K562 (cell line): ENCODE data around the gene MBNL1. TPM values are rescaled to one million over a fixed set of nuclear protein-coding genes. Genes with fewer than 3 reads are reported as not detected.
A peak's percentile ranks its signal among the peaks of the same experiment; 100 is the strongest.

Source experiments
- ARID3B ChIP-seq: fragments of 250-450 bp; sonication (Bioruptor Pico); IDR thresholded peaks from 2 replicates; pipeline ENCODE4 v1.4.0; 2020; ENCODE audit warnings: borderline replicate concordance
- ARNT ChIP-seq, 2 experiments: fragments of 450-650 bp; IDR thresholded peaks; 2 replicates each; pipeline ENCODE4 v1.6.1; 2016; ENCODE audit warnings: mild to moderate bottlenecking in 1 of 2
- ATF1 ChIP-seq, 2 experiments: fragments of 450-650 bp in 1 of 2; IDR thresholded peaks; 2 replicates each; pipeline ENCODE4 v1.6.1; 2016; ENCODE audit warnings: missing compliant biosample characterization in 1 of 2, missing genetic modification characterization in 1 of 2
- ATF4 ChIP-seq: fragments of 450-650 bp; formaldehyde crosslinking; IDR thresholded peaks from 2 replicates; pipeline ENCODE4 v1.4.0; 2022; ENCODE audit warnings: mild to moderate bottlenecking, moderate library complexity
- DEAF1 ChIP-seq: fragments of 450-650 bp; formaldehyde crosslinking; IDR thresholded peaks from 2 replicates; pipeline ENCODE4 v1.4.0; 2020; ENCODE audit warnings: mild to moderate bottlenecking, moderate library complexity
- E2F5 ChIP-seq: sonication (generic); formaldehyde crosslinking; IDR thresholded peaks from 2 replicates; pipeline ENCODE4 v1.8.0; 2022; ENCODE audit warnings: mild to moderate bottlenecking, missing genetic modification reagents
- E2F6 ChIP-seq, 2 experiments: IDR thresholded peaks; 2 replicates each; pipeline ENCODE4 v1.6.1; 2011; ENCODE audit warnings: borderline replicate concordance in 1 of 2, control low read depth in 1 of 2, low read depth in 1 of 2, low read length in 1 of 2, mild to moderate bottlenecking in 1 of 2, mixed read lengths in 1 of 2, moderate library complexity in 1 of 2; ENCODE audit not compliant: insufficient read depth in 1 of 2, insufficient read length in 1 of 2, poor library complexity in 1 of 2, severe bottlenecking in 1 of 2; ENCODE audit errors: extremely low read depth in 1 of 2
- FIP1L1 ChIP-seq: fragments of 200-400 bp; formaldehyde crosslinking; IDR thresholded peaks from 2 replicates; pipeline ENCODE4 v1.6.1; 2018; ENCODE audit warnings: mild to moderate bottlenecking, low read depth, low read length; ENCODE audit not compliant: poor library complexity, severe bottlenecking
- GMEB1 ChIP-seq: fragments of 250-450 bp; sonication (Bioruptor Pico); IDR thresholded peaks from 2 replicates; pipeline ENCODE4 v1.4.0; 2020; ENCODE audit warnings: mild to moderate bottlenecking
- HNRNPLL ChIP-seq: fragments of 200-400 bp; formaldehyde crosslinking; IDR thresholded peaks from 2 replicates; pipeline ENCODE4 v1.6.1; 2017; ENCODE audit warnings: low read length, low read depth, mild to moderate bottlenecking; ENCODE audit not compliant: poor library complexity, severe bottlenecking
- ILK ChIP-seq: fragments of 450-650 bp; IDR thresholded peaks from 2 replicates; pipeline ENCODE4 v1.6.1; 2016; ENCODE audit warnings: missing genetic modification characterization, low read depth, mild to moderate bottlenecking, missing compliant biosample characterization, moderate library complexity, borderline replicate concordance
- PML ChIP-seq: IDR thresholded peaks from 2 replicates; pipeline ENCODE4 v1.6.1; 2012; ENCODE audit warnings: low read length, inconsistent platforms
- TEAD4 ChIP-seq, 2 experiments: sonication (generic) in 1 of 2; formaldehyde crosslinking in 1 of 2; IDR thresholded peaks; 2 replicates each; pipeline versions ENCODE4 v1.6.1 to v1.8.0; 2012 to 2022; ENCODE audit warnings: borderline replicate concordance in 1 of 2, inconsistent platforms in 1 of 2, low read length in 1 of 2, mild to moderate bottlenecking in 1 of 2, missing genetic modification reagents in 1 of 2
- THRB ChIP-seq: fragments of 450-650 bp; formaldehyde crosslinking; conservative IDR thresholded peaks from 2 replicates; pipeline ENCODE4 v1.4.0; 2022; ENCODE audit warnings: mild to moderate bottlenecking, missing genetic modification characterization
- TSC22D4 ChIP-seq: fragments of 450-650 bp; IDR thresholded peaks from 2 replicates; pipeline ENCODE4 v1.6.1; 2016; ENCODE audit warnings: missing genetic modification characterization, missing biosample characterization, control low read depth
- XRCC3 ChIP-seq: fragments of 450-650 bp; IDR thresholded peaks from 2 replicates; pipeline ENCODE4 v1.6.1; 2017; ENCODE audit warnings: mild to moderate bottlenecking, moderate library complexity
- ZKSCAN3 ChIP-seq: fragments of 250-450 bp; sonication (Bioruptor Pico); IDR thresholded peaks from 2 replicates; pipeline ENCODE4 v1.4.0; 2020
- polyA plus RNA-seq, 8 experiments: library from polyadenylated mRNA; depleted of rRNA in 4 of 8; stranded (reverse) in 5 of 8; unstranded in 3 of 8; fragments of >200 nt; fragmentation: Nextera tagmentation in 2 of 8; fragmentation: Illumina TruSeq in 1 of 8; extraction: Ambion mirVana in 2 of 8; extraction: Trizol in 1 of 8; gene quantifications; 2 replicates each; pipeline versions ENCODE4 v1.2.1 to v1.2.3, GENCODE V29; 2011 to 2014; ENCODE audit warnings: inconsistent platforms in 1 of 8, missing spikeins in 1 of 8
- total RNA-seq, 7 experiments: library from RNA; depleted of rRNA in 6 of 7; stranded (reverse); fragments of >200 nt in 6 of 7; fragmentation: Illumina TruSeq in 2 of 7; extraction: Trizol in 2 of 7; gene quantifications; 2 replicates each; pipeline versions ENCODE4 v1.2.1 to v1.2.3, GENCODE V29; 2011 to 2021; ENCODE audit warnings: low replicate concordance in 1 of 7

Gene MBNL1
- total and polyA plus RNA-seq, 9 of the 15 experiments (the other 6 are each of a cell fraction or from before 2014, with no cell fraction given): 70.3 to 243 (median 220) TPM

GRCh38 chr3:152268555-152269055 lies at the start of gene MBNL1 (continued):
- TF ChIP-seq HNRNPLL: no peak
- TF ChIP-seq E2F6 (IDR thresholded peaks at IDR 0.05; ENCODE audit: borderline replicate concordance in 1 of 2, extremely low read depth in 1 of 2, insufficient read depth in 1 of 2, insufficient read length in 1 of 2, low read depth in 1 of 2, low read length in 1 of 2, poor library complexity in 1 of 2, severe bottlenecking in 1 of 2): peak; percentile 94 to 96
- no peak for TF ChIP-seq GMEB1
- no peak for TF ChIP-seq ILK (tag)
- 0 out of 4 replicates have a peak, but pooled peaks of 1 of the 2 experiments have one; percentile 31 for TF ChIP-seq ARNT (IDR thresholded peaks at IDR 0.05)
- peak; percentile 70; the same call in 1 of the 2 replicates for TF ChIP-seq PML
- TF ChIP-seq DEAF1 (CRISPR knock-in tag): no peak
- 0 out of 2 replicates have a peak, but pooled peaks have one; percentile 58 for TF ChIP-seq E2F5 (CRISPR knock-in tag)
- TF ChIP-seq THRB (CRISPR knock-in tag): no peak
- TF ChIP-seq FIP1L1: peak; percentile 87
- no peak for TF ChIP-seq ATF4
- TF ChIP-seq ZKSCAN3 (CRISPR knock-in tag): no peak
- TF ChIP-seq XRCC3: no peak
- peak; percentile 58; the same call in 1 of the 2 replicates for TF ChIP-seq TEAD4 (IDR thresholded peaks at IDR 0.05; ENCODE audit: low read length)
- no peak for TF ChIP-seq TEAD4 (CRISPR knock-in tag; IDR thresholded peaks at IDR 0.05; ENCODE audit: borderline replicate concordance)
- TF ChIP-seq ATF1 (CRISPR knock-in tag; IDR thresholded peaks at IDR 0.05): no peak
- TF ChIP-seq ATF1 (tag; IDR thresholded peaks at IDR 0.05): no peak
- TF ChIP-seq TSC22D4: no peak
- TF ChIP-seq ARID3B (CRISPR knock-in tag): no peak
